Esophagus muscularis mucosa (tissue), 3 donors: ENCODE measurements around the gene CCNL1.

Source experiments
- CTCF ChIP-seq, 3 experiments: fragments of 200-600 bp in 2 of 3; fragments of 450-650 bp in 1 of 3; sonication (generic) in 2 of 3; IDR thresholded peaks; one replicate each; pipeline ENCODE4 v1.5.1; 2017 to 2019; ENCODE audit warnings: antibody characterized with exemption in 3 of 3, mild to moderate bottlenecking in 2 of 3, moderate library complexity in 1 of 3
- POLR2A ChIP-seq: fragments of 450-650 bp; IDR thresholded peaks from one replicate; pipeline ENCODE4 v1.6.1; 2017; ENCODE audit warnings: antibody characterized with exemption, moderate library complexity, mild to moderate bottlenecking, low read depth

- TF ChIP-seq POLR2A (no peak), CTCF (IDR thresholded peaks at IDR 0.05) (no peak)
Measured at GRCh38 chr3:157102098-157102497, 57.8 kb downstream of the CCNL1 start.
